ENCODE results near the gene TRPT1.

Gene TRPT1

DNA sequence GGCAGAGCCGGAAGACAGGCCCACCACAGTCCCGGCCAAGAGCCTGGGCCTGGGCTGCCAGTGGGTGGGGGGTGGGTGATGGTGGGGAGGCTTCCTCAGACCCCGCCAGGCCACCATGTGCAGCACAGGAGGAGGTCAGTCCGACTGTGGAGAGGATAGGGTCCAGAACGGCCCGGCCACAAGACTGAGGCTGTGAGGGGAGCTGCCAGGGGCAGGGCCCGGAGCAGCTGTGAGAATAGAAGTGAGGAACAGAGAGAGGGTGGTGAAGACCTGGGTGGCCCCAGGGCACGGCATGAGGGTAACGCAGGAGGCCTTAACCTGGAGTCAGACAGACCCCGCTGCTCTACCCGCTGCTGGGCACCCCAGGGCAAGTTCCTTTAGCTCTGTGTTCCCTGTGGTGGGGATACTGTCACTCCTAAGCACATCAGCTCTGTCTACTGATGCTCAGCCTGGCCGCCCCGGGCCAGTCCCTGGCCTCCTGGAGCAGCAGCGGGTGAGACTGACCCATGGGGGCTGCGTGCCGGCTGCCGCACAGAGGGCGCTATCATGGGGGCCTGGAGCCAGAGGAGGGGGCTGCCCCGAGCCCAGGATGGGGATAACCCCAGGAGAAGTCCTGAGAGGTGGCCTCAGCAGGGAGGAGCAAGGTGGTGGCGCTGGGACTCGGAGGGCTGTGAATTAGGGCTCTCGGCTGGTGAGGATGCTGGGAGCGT lies 17.7 kb downstream of the TRPT1 start:
- in situ Hi-C loops (cut with HindIII; ENCODE audit: low sequenced_read_pairs): no loop called here
- TF ChIP-seq, protein P1, sequence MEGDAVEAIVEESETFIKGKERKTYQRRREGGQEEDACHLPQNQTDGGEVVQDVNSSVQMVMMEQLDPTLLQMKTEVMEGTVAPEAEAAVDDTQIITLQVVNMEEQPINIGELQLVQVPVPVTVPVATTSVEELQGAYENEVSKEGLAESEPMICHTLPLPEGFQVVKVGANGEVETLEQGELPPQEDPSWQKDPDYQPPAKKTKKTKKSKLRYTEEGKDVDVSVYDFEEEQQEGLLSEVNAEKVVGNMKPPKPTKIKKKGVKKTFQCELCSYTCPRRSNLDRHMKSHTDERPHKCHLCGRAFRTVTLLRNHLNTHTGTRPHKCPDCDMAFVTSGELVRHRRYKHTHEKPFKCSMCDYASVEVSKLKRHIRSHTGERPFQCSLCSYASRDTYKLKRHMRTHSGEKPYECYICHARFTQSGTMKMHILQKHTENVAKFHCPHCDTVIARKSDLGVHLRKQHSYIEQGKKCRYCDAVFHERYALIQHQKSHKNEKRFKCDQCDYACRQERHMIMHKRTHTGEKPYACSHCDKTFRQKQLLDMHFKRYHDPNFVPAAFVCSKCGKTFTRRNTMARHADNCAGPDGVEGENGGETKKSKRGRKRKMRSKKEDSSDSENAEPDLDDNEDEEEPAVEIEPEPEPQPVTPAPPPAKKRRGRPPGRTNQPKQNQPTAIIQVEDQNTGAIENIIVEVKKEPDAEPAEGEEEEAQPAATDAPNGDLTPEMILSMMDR (IDR thresholded peaks at IDR 0.05; ENCODE audit: low read depth, low read length): no peak
- H3K4me3 ChIP-seq (ENCODE audit: low read depth, low read length): no peak overlapping the region
- no peak for DNase-seq (ENCODE audit: low read depth, low spot score)

DNA sequence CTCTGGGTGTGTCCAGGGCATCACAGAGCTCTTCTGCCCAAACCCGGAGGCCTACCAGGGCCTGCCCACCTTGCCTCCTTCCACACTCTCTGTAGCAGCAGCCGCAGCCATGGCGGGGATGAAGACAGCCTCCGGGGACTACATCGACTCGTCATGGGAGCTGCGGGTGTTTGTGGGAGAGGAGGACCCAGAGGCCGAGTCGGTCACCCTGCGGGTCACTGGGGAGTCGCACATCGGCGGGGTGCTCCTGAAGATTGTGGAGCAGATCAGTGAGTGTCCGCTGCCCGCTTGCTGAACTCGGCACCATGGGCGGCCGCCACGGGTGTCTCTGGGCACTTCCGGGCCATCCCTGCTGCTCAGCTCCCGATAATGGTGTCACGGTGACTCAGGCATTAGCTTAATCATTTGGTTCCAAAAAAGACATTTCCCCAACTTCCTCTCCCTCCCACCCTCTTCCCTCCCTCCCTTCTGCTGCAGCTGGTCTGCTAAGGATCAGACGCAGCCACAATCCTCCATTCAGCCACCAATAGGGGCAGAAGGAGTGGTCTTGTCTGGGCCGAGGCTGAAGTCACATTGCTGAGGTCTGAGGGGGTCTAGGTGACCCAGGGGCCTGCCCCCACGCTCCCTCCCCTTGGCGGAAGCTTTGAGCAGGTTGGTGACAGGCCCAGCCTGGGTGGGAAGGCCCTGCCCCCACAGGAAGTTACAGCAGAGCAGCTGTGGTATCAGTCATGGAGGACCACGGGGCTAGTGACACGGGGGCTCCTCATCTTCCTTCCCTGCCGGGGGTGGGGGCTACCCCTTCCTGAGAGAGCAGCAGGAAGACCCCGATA lies 18.5 kb downstream of the TRPT1 start:
- in situ Hi-C loops (cut with HindIII; ENCODE audit: low sequenced_read_pairs): no loop called here

DNA sequence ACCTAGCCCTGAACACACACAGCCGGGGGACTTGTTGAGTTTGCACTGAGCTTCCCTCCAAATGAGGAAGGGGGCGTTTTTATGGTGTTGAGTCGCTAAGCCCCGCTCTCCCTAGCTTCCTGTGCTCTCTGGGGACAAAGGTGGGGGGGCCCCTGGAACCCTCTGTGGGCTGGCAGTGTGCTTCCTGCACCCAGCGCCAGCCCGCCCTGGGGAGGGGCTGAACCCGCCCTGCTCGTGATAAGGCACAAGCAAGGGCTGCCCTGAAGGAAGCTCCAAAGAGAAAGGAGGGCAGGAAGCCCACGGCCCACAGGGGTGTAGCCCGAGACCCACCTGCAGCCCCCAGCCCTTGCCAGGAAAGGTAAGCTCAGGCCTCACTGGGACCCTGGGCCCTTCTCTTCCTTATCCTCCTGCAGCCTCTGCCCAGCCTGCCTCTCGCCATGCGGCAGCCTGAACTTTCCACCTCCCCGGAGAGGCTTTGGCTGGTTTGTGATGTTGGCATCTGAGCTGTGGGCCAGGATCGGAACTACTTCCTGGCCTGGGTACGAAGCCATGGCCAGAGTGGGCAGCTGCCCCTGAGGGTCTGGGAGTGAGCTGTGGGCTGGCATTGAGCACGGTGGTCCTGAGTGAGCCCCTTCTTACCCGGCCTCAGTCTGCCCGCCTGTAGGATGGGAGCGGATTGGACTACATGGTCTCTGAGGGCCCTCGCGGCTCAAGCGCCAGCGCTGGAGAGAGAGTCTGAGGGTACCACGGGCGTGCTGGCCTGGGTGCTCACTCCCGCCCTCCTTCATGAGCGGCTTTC lies 19.3 kb downstream of the TRPT1 start, which contains the start of gene FERMT3:
Gene FERMT3, plus strand, starts transcription at position 265 of the 799 bp plus-strand sequence. CDS start 644 bp downstream, outside the sequence.
- H3K4me3 ChIP-seq (ENCODE audit: low read depth, low read length): no peak within 1 kb of the TSS
- DNase-seq (ENCODE audit: low read depth, low spot score): no peak
- TF ChIP-seq, protein P1 (IDR thresholded peaks at IDR 0.05; ENCODE audit: low read depth, low read length): no peak
- in situ Hi-C loops (cut with HindIII; ENCODE audit: low sequenced_read_pairs): no loop called here

More for the DNA sequence above, 18.5 kb downstream of the TRPT1 start:
- TF ChIP-seq, protein P1 (IDR thresholded peaks at IDR 0.05; ENCODE audit: low read depth, low read length): no peak
- peak; percentile 66 for DNase-seq (ENCODE audit: low read depth, low spot score)
- no peak overlapping the region for H3K4me3 ChIP-seq (ENCODE audit: low read depth, low read length)

DNA sequence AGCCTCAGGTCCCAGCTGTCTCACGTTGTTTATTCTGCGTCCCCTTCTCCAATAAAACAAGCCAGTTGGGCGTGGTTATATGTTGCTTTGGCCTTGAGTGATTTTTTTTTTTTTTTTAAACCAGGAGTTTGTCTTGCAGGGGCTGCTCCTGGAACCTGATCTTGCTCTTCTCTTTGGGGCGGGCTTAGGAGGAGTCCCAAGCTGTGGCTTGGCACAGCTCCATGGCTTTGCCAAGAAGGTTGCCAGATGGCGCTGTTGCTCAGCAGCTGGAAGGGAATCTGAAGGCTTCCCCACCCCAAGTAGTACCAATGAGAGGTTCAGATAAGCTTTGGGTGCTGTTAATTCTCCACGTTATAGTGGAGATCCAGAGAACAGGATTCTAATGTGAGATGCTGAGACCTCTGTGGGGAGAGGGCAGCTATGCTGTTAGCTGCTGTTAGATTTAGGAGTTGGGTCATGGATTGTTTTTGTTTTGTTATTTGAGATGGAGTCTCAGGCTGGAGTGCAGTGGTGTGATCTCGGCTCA lies 21.5 kb downstream of the TRPT1 start:
- in situ Hi-C loops (cut with HindIII; ENCODE audit: low sequenced_read_pairs): no loop called here
- H3K4me3 ChIP-seq (ENCODE audit: low read depth, low read length): no peak overlapping the region
- TF ChIP-seq, protein P1 (IDR thresholded peaks at IDR 0.05; ENCODE audit: low read depth, low read length): peak; percentile 80
- DNase-seq (ENCODE audit: low read depth, low spot score): peak; percentile 96

DNA sequence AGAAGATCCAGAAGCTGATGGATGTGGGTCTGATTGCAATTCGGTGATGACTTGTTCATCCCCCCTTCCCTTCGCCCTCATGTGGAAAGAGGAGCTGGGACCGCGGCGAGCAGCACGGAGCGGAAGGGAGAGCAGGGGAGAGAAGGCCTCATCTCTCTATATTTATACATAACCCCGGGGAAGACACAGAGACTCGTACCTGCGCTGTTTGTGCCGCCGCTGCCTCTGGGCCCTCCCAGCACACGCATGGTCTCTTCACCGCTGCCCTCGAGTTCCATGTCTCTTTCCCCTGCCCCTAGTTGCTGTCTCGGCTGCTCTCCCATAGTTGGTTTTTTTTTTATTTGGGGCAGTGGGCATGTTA lies 21.9 kb downstream of the TRPT1 start:
- in situ Hi-C loops (cut with HindIII; ENCODE audit: low sequenced_read_pairs): no loop called here
- TF ChIP-seq, protein P1 (IDR thresholded peaks at IDR 0.05; ENCODE audit: low read depth, low read length): no peak
- no peak overlapping the region for H3K4me3 ChIP-seq (ENCODE audit: low read depth, low read length)
- DNase-seq (ENCODE audit: low read depth, low spot score): no peak

Measured in astrocyte of the spinal cord (primary cell).